ENCODE measurements around the gene DTNA.

- TF ChIP-seq POLR2A (IDR thresholded peaks at IDR 0.05) (no peak), CTCF (IDR thresholded peaks at IDR 0.05) (no peak)
Observed at GRCh38 chr18:34723143-34723542, 13.0 kb downstream of the DTNA start.

Measured in adrenal gland (tissue), 5 donors.